ENCODE results near the gene PDGFD. TPM values are rescaled to one million over a fixed set of nuclear protein-coding genes. Genes with fewer than 3 reads are reported as not detected.

PDGFD gene
- total RNA-seq, 1 donor from 2014 or later = 17.2 TPM

GRCh38 chr11:103949781-103950180, 214.2 kb downstream of the PDGFD start:
- no peaks in the 10 kb centered on the region for H3K4me1 Mint-ChIP-seq (ENCODE audit: unreplicated experiment)
- TF ChIP-seq CTCF (IDR thresholded peaks at IDR 0.05; ENCODE audit: unreplicated experiment) = no peak
- H3K27me3 Mint-ChIP-seq (ENCODE audit: unreplicated experiment) = peaks cover 2% of the 10 kb centered on the region
- no peak for DNase-seq (ENCODE audit: low spot score)
- H3K36me3 Mint-ChIP-seq (ENCODE audit: low read depth, unreplicated experiment) = no peaks in the 10 kb centered on the region
- no peaks in the 10 kb centered on the region for H3K9me3 Mint-ChIP-seq (ENCODE audit: unreplicated experiment)
- no peak overlapping the region for H3K4me3 Mint-ChIP-seq (ENCODE audit: unreplicated experiment)
- H3K27ac Mint-ChIP-seq (ENCODE audit: unreplicated experiment) = no peak overlapping the region

- H3K36me3 Mint-ChIP-seq (ENCODE audit: low read depth, unreplicated experiment) = no peaks in the 10 kb centered on the region
- DNase-seq (ENCODE audit: low spot score) = no peak
- no peaks in the 10 kb centered on the region for H3K4me1 Mint-ChIP-seq (ENCODE audit: unreplicated experiment)
- no peaks in the 10 kb centered on the region for H3K9me3 Mint-ChIP-seq (ENCODE audit: unreplicated experiment)
- H3K27me3 Mint-ChIP-seq (ENCODE audit: unreplicated experiment) = peaks cover 2% of the 10 kb centered on the region
- no peak overlapping the region for H3K4me3 Mint-ChIP-seq (ENCODE audit: unreplicated experiment)
- TF ChIP-seq CTCF (IDR thresholded peaks at IDR 0.05; ENCODE audit: unreplicated experiment) = no peak
- H3K27ac Mint-ChIP-seq (ENCODE audit: unreplicated experiment) = no peak overlapping the region
Measured at GRCh38 chr11:103948187-103948763, 215.7 kb downstream of the PDGFD start.

- H3K9me3 Mint-ChIP-seq (ENCODE audit: unreplicated experiment) = no peaks in the 10 kb centered on the region
- DNase-seq (ENCODE audit: low spot score) = no peak
- no peak overlapping the region for H3K27ac Mint-ChIP-seq (ENCODE audit: unreplicated experiment)
- peaks cover 2% of the 10 kb centered on the region for H3K27me3 Mint-ChIP-seq (ENCODE audit: unreplicated experiment)
- TF ChIP-seq CTCF (IDR thresholded peaks at IDR 0.05; ENCODE audit: unreplicated experiment) = no peak
- H3K4me1 Mint-ChIP-seq (ENCODE audit: unreplicated experiment) = no peaks in the 10 kb centered on the region
- no peaks in the 10 kb centered on the region for H3K36me3 Mint-ChIP-seq (ENCODE audit: low read depth, unreplicated experiment)
- H3K4me3 Mint-ChIP-seq (ENCODE audit: unreplicated experiment) = no peak overlapping the region
Measured at GRCh38 chr11:103947546-103947919, 216.4 kb downstream of the PDGFD start.

GRCh38 chr11:103946793-103947545, 217.0 kb downstream of the PDGFD start:
- H3K27ac Mint-ChIP-seq (ENCODE audit: unreplicated experiment) = no peak overlapping the region
- no peak for TF ChIP-seq CTCF (IDR thresholded peaks at IDR 0.05; ENCODE audit: unreplicated experiment)

GRCh38 chr11:103944251-103944940, 219.6 kb downstream of the PDGFD start:
- Mint-ChIP-seq H3K27me3 (ENCODE audit: unreplicated experiment) (no peaks in the 10 kb centered on the region), H3K4me3 (ENCODE audit: unreplicated experiment) (no peak overlapping the region), H3K36me3 (ENCODE audit: low read depth, unreplicated experiment) (no peaks in the 10 kb centered on the region), H3K27ac (ENCODE audit: unreplicated experiment) (no peak overlapping the region), H3K9me3 (ENCODE audit: unreplicated experiment) (no peaks in the 10 kb centered on the region), H3K4me1 (ENCODE audit: unreplicated experiment) (peaks cover 3% of the 10 kb centered on the region)
- no peak for TF ChIP-seq CTCF (IDR thresholded peaks at IDR 0.05; ENCODE audit: unreplicated experiment)
- DNase-seq (ENCODE audit: low spot score) = no peak

More at GRCh38 chr11:103946793-103947545, 217.0 kb downstream of the PDGFD start:
- Mint-ChIP-seq H3K27me3 (ENCODE audit: unreplicated experiment) (peaks cover 2% of the 10 kb centered on the region), H3K4me3 (ENCODE audit: unreplicated experiment) (no peak overlapping the region), H3K36me3 (ENCODE audit: low read depth, unreplicated experiment) (no peaks in the 10 kb centered on the region), H3K9me3 (ENCODE audit: unreplicated experiment) (no peaks in the 10 kb centered on the region), H3K4me1 (ENCODE audit: unreplicated experiment) (no peaks in the 10 kb centered on the region)
- DNase-seq (ENCODE audit: low spot score) = no peak
